PFSK-1 (cell line): ENCODE data around the gene XXYLT1.

Experiments
- FOXP2 ChIP-seq: optimal IDR thresholded peaks from 2 replicates; pipeline ENCODE3; 2011; ENCODE audit warnings: borderline replicate concordance, control low read depth, inconsistent platforms; ENCODE audit not compliant: insufficient read depth; ENCODE audit errors: extremely low read length, extremely low read depth
- POLR2AphosphoS5 ChIP-seq: IDR thresholded peaks from 2 replicates; pipeline ENCODE4 v1.6.1; 2012; ENCODE audit warnings: low read depth, mild to moderate bottlenecking, control low read depth, low read length, moderate library complexity
- SIN3A ChIP-seq: IDR thresholded peaks from 2 replicates; pipeline ENCODE4 v1.6.1; 2012; ENCODE audit warnings: mild to moderate bottlenecking, low read length, moderate library complexity, borderline replicate concordance; ENCODE audit not compliant: insufficient read depth

DNA sequence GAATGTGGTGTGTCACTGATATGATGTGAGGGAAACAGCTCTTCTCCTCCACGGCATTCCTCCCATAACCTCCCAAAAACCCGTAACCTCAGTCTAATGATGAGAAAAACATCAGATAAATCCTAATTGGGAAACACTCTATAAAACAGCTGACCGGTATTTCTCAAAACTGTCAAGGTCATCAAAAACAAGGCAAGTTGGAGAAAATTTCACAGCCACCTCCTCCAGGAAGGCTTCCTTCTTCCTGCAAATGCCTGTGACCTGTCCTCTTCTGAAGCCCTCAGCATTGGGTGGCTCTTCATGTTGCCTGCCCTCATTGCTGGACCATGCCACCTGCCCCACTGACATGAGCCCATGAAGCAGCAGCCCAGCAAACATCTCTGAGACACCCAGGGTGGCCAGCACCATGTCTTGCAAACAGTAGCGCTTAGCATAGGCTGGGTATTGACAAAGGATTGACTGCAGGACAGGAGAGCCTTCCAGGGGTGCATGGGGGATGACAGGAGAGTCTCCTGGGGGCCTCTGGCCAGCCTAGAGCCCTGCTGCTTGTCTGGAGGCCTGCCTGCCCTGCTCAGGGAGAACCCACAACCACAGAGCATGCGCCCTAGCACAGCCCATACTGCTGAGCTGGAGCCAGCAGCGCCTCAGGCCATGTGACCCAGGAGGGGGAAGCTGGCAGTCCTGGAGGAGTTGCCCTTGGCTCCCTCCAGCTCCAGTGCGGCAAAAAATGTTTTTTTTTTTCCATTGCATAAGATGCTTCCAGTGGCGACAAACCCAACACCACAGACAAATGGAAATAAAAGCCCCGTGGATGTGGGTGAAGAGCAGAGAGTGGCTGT is 49.7 kb downstream of the XXYLT1 start:
- TF ChIP-seq POLR2AphosphoS5 (no peak), FOXP2 (no peak), SIN3A (no peak)
